Ishikawa (cell line): ENCODE data around the gene NDUFB8.

Experiments
- NFIC ChIP-seq: IDR thresholded peaks from 2 replicates; pipeline ENCODE4 v1.6.1; 2012
- RAD21 ChIP-seq: IDR thresholded peaks from 2 replicates; pipeline ENCODE4 v1.6.1; 2012; ENCODE audit warnings: low read depth

DNA sequence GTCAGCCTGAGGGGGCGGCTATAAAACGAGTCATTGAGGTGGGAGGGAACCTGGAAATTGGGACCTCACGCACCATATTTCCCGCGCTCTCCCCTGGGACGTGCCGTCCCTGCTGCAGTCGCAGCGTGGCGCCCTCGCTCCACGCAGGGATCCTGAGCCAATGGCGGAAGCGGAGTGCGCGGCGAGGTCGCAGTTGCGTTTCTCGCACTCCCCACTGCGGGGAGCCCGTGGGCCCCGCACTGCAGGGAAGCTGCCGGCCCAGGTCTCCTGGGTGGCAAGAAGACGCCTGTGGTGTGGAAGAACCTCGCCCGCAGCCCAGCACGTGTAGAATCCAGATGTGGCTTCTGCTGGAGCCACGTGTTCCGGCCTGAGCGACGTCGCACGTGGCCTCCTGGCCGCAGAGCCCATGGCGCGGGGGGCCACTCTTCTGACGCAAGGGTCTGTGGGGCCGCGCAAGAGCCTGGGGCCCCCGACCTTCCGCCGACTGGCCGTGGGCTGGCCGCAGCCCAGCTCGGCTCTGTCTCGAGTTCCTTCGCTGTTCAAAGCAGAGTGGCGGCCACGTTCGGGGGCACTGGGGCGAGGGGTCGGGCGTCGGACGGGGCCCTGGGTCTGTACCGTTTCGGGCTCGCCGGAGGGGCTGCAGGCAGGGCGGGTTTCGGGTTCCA lies 32.5 kb upstream of the NDUFB8 start:
- TF ChIP-seq RAD21 (peak; percentile 58), NFIC (no peak)
